CD4-positive, alpha-beta T cell treated with Interleukin-15 for 4 hours (primary cell): Measurements from ENCODE around the gene SNTA1.
"Not testable (repeated sequence)": the region's sequence is repeated elsewhere in the genome, so short reads cannot be mapped to it uniquely, and the experiment has no call there.

Experiments
- DNase-seq: peaks from one replicate; pipeline ENCODE4 v3.0.0-alpha.2; 2020; ENCODE audit warnings: low spot score

The SNTA1 gene

DNA sequence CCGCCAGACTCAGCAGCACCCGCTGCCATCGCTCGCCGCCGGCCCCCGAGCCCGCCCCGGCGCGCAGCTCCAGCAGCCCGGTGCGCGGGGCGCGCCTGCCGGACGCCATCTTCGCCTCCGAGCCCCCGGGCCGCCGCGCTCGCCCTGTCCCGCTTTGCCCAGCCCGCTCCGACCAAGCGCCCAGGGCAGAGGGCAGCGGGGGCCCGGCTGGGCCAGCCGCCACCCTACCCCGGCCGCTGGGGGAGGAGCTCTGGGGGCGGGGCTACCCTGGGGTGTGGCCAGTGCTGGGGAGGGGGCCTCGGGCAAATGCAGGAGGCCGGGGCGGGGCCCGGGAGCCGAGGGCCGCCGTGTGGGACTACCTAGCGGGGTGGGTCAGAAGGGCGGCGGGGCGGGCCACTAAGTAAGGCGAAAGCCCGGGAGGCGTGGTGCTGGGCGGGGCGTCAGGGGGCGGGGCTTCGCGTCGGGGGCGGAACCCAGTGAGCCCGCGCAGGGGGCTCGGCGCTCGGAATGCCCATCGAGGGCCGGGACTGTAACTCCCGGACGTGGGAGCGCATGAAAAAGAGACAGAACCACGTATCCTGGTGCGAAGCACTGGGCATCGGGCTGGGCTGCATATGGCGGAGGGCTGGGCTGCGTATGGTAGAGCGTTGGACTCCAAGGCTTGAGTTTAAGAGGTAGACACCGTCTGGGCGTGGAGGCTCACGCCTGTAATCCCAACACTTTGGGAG lies at the start of gene SNTA1:
SNTA1 (minus strand) TSS at position 252 of the 728 bp plus-strand sequence; CDS start at position 109, 143 bp downstream.
- peak; percentile 92 for DNase-seq

DNA sequence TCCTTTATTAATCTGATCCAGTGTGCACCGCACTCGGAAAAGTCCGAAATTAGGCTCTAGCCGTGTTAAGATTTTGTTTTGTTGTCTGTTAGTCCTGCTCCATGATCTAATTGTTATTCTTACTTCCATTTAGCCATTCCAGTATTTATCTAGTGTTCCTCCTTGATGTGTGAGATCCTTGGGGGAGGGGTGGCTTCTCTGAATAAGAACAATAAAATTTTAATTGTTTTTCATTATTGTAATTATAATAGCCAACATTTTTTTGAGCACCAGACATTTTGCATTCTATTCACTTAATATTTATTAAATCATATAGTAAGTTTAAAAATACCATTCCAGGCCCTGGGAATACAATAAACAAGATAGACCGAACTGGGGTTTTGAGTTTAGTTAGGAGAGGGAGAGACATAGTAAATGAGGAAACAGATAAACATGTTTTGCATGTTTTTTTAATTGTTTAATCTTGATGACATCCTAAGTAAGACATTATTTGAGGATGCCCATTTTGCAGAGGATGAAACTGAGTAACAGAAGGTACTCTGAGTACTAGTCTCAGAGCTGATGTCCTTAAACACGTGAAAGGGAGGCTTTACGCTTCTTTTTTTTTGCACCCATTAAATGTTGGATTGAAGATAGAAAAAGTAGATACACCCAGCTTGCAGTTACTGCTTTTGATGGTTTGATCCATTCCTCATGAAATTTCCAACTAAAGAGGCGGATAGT lies 47.5 kb upstream of the SNTA1 start:
- DNase-seq = no peak

DNA sequence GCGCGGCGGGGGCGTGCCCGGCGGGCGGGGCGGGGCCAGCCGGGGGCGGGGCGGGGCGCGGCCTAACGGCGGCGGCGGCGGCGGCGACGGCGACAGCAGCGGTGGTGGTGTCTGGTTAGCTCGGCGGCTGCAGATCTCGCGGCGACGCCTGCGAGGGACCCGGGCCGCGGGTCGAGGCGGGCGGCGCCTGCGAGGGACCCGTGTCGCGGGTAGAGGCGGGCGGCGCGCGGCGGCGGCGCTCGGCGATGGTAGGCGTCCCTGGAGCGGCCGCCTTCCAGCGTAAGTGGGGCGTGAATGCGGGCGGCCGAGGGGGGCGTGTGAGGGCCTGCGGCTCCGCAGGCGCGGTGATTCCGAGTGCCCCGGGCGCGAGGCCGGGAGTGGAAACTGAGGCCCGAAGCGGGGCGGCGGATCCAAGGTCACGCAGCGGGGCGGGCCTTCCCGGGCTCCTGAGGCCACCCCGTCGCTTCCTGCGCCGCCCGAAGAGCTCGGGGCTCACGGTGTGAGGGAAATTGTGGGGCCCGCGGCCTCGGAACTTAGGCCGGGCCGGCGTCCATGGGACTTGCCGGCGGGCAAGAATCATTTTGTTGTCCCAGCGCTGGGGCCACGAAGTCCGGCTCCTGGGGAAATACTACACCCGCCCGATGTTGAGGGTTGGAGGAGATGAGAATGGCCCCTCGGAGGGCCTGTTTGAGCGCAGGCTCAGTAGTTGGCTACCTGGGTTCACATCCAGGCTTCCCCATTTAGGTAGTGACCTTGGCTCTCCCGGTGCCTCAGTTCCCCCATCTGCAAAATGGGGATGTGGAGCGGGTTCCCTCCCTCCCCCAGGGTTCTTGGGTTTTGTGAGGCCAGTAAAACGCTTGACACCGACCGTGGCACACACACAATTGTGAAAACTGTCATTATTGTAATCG lies 46.7 kb upstream of the SNTA1 start, which contains the start of gene CBFA2T2:
CBFA2T2 (plus strand) TSS at position 74 of the 911 bp plus-strand sequence; CDS start at position 246, 172 bp downstream.
- no peak for DNase-seq

DNA sequence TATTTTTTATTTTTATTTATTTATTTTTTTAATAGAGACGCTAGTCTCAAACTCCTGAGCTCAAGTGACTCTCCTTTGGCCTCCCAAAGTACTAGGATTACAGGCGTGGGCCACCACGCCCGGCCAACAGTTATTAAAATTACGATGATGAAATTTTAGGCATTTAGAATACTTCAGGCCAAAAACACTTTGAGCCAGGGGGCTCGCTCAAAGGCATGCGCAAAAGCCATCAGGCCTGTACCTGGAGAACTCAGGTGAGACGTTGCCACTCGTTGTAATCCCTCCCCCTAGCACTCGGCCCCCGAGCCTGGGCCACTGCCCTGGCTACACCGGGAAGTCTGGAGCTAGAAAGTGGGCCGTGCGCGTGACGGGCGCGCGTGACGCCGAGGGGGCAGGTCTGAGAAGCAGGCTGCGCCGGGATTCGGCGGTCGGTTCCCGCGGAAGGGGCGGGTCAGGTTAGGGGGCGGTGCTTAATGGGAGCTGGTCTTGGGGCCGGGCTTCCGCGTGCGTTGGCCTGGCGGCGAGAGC lies 46.0 kb upstream of the SNTA1 start:
- peak; percentile 99 for DNase-seq

DNA sequence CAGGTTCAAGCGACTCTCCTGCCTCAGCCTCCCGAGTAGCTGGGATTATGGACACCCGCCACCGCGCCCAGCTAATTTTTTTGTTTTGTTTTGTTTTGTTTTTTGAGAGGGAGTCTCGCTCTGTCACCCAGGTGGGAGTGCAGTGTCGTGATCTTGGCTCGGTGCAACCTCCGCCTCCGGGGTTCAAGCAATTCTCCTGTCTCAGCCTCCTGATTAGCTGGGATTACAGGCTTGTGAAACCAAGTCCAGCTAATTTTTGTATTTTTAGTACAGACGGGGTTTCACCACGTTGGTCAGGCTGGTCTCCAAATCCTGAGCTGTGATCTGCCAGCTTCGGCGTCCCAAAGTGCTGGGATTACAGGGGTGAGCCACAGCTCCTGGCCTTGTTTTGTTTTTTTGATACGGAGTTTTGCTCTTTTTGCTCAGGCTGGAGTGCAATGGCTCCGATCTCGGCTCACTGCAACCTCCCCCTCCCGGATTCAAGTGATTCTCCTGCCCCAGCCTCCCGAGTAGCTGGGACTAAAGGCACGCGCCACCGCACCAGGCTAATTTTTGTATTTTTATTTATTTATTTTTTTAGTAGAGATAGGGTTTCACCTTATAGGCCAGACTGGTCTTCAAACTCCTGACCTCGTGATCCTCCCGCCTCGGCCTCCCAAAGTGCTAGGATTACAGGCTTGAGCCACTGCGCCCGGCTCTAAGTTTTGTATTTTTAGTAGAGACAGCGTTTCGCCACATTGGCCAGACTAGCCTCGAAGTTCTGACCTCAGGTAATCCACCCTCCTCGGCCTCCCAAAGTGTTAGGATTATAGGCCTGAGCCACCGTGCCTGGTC lies 45.3 kb upstream of the SNTA1 start:
- DNase-seq = not testable (repeated sequence)

DNA sequence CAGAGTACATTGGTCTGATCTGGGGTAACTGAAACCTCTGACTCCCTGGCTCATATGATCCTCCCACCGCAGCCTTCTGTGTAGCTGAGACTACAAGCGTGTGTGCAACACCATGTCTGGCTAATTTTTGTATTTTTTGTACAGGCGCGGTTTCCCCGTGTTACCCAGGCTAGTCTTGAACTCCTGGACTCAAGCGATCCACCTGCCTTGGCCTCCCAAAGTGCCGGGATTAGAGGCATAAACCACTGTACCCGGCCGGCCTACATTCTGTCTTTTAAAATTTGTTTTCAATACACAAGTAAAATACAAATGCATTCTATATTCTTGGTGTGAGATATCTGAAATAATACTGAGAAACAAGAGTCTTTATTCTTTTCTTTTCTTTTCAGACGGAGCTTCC lies 44.6 kb upstream of the SNTA1 start:
- no peak for DNase-seq

DNA sequence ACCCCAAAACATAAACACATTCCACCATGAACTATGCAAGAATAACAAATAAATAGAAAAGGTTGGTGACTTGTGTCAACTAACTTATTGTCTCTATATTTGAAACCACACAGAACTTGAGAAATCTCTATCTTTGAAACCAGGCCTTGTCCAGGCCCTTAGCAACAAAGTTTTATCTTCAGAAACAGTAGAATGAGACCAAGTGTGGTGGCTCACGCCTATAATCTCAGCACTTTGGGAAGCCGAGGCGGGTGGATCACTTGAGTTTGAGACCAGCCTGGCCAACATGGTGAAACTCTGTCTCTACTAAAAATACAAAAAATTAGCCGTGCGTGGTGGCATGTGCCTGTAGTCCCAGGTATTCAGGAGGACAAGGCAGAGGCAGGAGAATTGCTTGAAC lies 39.6 kb upstream of the SNTA1 start:
- DNase-seq = not testable (repeated sequence)

DNA sequence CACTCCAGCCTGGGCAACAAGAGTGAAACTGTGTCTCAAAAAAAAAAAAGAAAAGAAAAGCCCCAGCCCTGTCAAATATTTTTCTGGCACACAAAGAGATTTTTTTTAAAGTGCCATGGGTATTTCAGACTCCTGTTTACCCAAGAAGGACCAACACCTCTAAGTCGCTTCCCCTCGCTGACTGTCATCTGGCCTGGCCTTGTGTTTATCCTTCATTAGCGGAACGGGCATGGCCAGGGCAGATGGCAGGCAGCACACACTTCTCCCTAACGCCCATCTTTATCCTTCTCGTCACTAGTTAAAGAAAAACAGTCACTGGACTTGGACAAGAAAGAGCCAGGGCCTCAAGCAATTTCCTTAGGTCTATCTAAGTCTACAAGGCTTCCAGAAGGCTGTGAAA lies 39.0 kb upstream of the SNTA1 start:
- no peak for DNase-seq

DNA sequence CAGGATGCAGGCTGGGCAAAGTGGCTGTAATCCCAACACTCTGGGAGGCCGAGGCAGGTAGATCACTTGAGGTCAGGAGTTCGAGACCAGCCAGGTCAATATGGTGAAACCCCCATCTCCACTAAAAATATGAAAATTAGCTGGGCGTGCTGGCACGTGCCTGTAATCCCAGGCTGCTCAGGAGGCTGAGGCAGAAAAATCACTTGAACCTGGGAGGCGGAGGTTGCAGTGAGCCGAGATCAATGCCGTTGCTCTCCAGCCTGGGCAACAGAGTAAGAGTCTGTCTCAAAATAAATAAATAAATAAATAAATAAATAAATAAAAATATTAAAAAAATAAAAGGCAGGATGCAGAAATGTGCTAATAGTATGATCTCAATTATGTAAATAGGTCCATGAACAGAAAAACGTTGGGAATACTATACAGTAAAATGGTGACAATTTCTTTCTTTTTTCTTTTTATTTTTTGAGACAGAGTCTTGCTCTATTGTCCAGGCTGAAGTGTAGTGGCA lies 37.9 kb upstream of the SNTA1 start:
- DNase-seq = no peak

DNA sequence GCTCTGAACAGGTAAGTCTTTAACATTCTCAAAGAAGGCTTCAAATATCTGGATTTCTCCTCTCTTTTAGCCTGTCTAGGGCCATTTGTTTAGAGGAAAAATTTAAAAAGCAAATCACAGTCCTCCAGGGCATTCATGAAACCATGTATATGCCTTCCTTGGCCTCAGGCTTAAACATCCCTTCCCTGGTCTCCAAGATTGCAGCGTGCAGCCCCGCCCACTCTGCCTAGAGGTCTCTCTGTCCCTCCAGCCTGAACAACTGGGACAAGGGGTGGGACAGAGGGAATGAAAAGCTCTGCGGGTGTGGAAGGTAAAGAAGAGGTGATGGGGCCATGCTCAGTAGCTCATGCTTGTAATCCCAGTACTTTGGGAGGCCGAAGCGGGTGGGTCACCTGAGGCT lies 36.5 kb upstream of the SNTA1 start:
- DNase-seq = no peak

DNA sequence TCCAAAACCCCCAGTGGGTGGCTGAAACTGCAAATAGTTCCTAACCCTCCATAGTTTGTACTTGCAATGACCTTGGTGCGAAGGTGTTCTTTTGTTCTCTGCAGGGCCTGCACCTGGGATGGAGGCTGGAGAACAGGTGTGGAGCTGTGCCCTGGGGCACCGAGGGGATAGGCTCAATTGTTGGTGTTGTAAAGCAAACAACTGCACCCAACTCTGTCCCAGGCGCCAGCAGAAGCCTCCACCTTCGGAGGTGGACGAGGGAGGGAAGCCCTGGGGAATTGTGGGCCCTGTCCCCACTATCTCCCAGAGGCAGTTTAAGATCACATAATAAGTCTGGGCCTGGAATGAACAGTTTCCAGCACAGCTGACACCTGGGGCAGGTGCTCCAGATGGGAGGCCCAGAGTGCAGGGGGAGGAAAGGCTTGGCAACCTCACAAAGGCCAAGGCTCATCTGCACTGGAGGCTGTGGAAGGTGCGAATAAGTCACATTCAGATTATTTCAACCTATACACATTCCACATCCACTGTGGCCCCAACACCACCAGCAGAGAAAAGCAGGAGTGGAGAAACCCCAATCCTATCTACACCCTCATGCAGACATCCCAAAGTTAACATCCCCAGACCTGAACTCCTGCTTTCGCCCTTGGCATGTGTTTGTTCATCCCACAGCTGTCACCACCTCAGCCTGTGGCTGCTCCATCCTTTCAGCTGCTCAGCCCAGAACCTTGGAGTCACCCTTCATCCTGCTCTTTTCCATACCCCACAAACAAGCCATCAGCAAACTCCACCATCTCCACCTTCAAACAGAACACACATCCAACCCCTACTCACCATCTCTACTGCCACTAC lies 34.0 kb upstream of the SNTA1 start:
- no peak for DNase-seq

DNA sequence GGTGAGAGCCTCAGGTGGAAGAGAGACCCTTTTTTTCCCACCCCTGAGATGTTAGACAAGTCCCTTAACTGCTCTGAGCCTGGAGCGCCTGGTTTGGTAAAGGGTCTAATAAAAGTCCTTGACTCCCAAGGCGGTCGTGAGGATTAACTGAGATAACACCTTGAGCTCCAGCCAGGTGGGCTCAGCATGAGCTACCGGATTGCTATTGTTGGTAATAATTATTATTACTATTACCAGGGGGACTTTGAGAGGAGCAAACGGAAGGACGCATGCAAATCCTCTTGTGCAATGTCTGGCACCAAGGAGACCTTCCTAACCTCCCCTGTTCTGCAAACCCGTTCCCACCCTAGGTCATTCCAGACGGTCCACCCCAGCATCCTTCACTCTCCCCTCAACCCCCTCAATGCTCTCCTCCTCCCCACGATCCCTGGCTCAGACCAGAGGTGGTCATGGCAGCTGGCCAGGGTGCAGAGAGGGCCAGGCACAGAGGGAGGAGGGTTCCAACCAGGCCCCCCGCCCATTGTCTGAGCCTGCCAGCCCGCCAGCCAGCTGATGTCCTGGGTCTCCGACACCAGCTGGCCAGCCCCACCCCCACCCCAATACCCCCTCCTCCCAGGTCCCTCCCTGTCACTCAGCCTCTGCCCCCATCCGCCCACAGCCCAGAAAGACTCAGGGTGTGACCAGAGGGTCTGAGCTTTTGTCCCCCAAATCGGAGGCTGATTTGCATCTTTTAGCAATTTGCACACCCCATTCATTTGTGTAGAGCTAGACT lies 32.0 kb upstream of the SNTA1 start:
- DNase-seq = no peak

DNA sequence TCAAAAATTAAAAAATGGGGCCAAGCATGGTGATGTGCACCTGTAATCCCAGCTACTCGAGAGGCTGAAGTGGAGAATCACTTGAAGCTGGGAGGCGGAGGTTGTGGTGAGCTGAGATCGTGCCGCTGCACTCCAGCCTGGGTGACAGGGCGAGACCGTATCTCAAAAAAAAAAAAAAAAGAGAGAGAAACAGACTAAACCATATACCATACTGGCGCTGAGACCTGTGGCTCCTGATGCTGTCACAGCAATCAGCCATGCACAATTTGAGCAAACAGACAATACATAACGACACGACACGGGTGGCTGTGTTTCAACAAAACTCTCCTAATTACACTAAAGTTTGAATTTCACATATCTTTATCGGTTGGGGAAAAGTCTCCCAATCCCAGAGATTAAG lies 31.4 kb upstream of the SNTA1 start:
- no peak for DNase-seq

DNA sequence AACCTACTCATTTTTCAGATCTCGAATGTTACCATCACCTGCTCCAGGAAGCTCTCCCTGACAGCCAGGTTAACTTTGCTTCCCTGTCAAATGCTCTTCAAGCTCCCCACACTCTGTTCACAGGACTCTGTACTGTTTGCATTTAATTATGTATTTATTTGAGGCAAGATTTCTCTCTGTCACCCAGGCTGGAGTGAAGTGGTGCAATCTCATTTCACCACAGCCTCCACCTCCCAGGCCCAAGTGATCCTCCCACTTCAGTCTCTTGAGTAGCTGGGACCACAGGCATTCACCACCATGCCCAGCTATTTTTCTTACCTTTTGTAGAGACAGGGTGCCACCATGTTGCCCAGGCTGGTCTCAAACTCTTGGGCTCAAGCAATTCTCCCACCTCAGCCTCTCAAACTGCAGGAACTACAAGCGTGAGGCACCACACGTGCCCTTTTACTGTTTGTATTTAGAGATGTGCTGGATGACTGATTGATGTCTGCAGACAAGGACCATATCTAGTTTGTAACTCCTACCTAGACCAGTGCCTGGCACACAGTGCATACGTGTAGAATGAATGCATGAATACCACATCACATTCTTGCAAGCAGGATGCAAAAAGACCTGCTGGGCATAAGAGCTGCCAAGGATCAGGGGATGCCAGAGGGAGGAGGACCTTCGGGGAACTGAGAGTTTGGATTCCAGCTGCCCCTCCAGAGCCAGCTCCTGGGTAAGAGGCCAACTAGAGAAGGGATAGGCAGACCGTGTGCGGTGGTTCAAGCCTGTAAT lies 30.7 kb upstream of the SNTA1 start:
- no peak for DNase-seq

DNA sequence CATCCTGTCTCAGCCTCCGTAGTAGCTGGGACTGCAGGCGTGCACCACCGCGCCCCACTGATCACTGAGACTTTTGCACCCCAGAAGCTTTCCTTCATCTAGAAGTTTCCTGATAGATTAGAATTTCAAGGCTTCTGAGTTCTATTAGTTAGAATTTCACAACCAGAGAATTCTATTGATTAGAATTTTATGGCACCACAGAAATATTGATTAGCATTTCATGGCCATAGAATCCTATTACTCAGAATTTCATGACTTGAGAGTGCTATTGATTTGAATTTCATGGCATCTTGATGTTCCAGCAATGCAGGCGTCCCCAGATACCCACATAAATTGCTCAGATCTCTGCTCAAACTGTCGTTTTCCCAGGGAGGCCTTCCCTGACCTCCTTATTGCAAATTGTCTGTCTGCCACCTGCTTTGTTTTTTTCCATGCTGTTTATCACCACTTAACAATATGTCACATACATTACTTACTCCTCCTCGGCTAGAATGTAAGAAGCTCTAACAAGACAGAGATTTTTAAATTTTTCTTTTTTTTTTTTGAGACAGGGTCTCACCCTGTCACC lies 29.4 kb upstream of the SNTA1 start:
- no peak for DNase-seq

DNA sequence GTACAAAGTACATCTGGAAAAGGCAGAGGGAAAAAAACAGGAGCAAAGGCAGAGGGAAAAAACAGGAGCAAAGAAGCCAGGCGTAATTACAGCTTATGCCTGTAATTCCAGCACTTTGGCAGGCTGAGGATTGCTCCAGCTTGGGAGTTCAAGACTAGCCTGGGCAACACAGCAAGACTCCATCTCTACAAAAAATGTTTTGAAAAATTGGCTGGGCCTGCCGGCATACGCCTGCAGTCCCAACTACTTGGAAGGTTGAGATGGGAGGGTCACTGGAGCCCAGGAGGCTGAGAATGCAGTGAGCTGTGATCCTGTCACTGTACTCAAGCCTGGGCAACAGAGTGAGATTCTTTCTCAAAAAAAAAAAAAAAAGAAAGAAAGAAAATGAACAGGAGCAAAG lies 27.3 kb upstream of the SNTA1 start:
- no peak for DNase-seq

DNA sequence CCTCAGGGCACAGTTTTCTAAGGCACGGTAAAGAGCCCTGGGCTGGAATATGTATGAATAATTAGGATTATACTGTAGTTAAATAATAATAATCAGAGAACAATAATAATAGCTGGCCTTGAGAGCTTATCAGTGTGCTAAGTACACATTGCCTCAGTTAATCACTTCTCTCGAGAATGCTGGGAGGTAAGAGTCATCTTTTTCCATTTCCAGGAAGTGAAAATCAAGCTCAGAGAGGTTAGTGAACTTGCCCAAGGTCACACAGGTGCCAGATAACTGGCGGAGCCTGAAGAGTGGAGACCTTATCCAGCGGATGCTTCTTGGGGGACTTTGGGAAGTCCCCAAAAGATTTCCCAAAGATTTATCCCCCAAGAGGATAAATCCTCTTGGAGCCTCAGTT lies 26.9 kb upstream of the SNTA1 start:
- no peak for DNase-seq

DNA sequence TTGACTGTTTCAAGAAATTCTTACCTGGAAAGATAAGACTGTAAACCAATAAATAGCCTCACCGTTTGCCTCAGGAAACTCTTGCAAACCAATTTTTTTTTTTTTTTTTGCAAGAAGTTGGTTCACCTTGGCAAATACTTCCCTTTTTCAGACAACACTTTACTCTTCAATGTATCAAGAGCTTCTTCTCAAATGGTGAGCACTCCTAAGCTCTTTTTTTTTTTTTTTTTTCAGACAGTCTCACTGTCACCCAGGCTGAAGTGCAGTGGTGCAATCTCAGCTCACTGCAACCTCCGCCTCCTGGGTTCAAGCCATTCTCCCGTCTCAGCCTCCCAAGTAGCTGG lies 22.7 kb upstream of the SNTA1 start:
- DNase-seq = no peak
